HuH-7 (cell line): ENCODE results near the gene TSC2.
"Not testable (repeated sequence)": the region's sequence is repeated elsewhere in the genome, so short reads cannot be mapped to it uniquely, and the experiment has no call there.

Experiments
- DNase-seq: peaks from one replicate; pipeline ENCODE4 v3.0.0; 2011; ENCODE audit warnings: low spot score

Gene TSC2

GRCh38 chr16:2122934-2123683, 75.3 kb downstream of the TSC2 start:
- not testable (repeated sequence) for DNase-seq

- DNase-seq = not testable (repeated sequence)
These were observed 76.1 kb downstream of the TSC2 start for GRCh38 chr16:2123706-2124376.

- not testable (repeated sequence) for DNase-seq
These were observed 76.5 kb downstream of the TSC2 start for GRCh38 chr16:2124377-2124693.

GRCh38 chr16:2124694-2125444, 77.1 kb downstream of the TSC2 start:
- DNase-seq = not testable (repeated sequence)

- DNase-seq = not testable (repeated sequence)
These were observed 77.8 kb downstream of the TSC2 start for GRCh38 chr16:2125609-2126008.

- not testable (repeated sequence) for DNase-seq
These were observed 78.5 kb downstream of the TSC2 start for GRCh38 chr16:2126161-2126743.

GRCh38 chr16:2126928-2127556, 79.3 kb downstream of the TSC2 start:
- not testable (repeated sequence) for DNase-seq

- DNase-seq = not testable (repeated sequence)
These were observed 80.0 kb downstream of the TSC2 start for GRCh38 chr16:2127630-2128280.

GRCh38 chr16:2129251-2129650, 81.5 kb downstream of the TSC2 start:
- DNase-seq = not testable (repeated sequence)

GRCh38 chr16:2129890-2130447, 82.2 kb downstream of the TSC2 start:
- not testable (repeated sequence) for DNase-seq

- DNase-seq = not testable (repeated sequence)
These were observed 86.0 kb downstream of the TSC2 start for GRCh38 chr16:2133797-2134196.

GRCh38 chr16:2135071-2135470, 87.3 kb downstream of the TSC2 start:
- not testable (repeated sequence) for DNase-seq

- not testable (repeated sequence) for DNase-seq
These were observed 88.1 kb downstream of the TSC2 start, which contains the start of gene PKD1 for GRCh38 chr16:2135770-2136490. Gene PKD1 (minus strand): TSS chr16:2135898. CDS start chr16:2135689, 209 bp downstream.
